ENCODE measurements around the gene CNNM2. TPM values are rescaled to one million over a fixed set of nuclear protein-coding genes. Genes with fewer than 3 reads are reported as not detected.

CNNM2 gene
- total RNA-seq, 1 experiment from 2014 or later: 23.1 TPM

GRCh38 chr10:103072276-103072675, 154.2 kb downstream of the CNNM2 start:
- Histone ChIP-seq H3K27me3 (ENCODE audit: insufficient read depth, low read length) (no peaks in the 10 kb centered on the region), H3K27ac (ENCODE audit: low read depth, low read length) (no peak overlapping the region), H3K9me2 (ENCODE audit: insufficient read depth) (no peaks in the 10 kb centered on the region), H3K79me2 (ENCODE audit: insufficient read depth, low read length) (no peaks in the 10 kb centered on the region), H3K4me2 (ENCODE audit: low read length) (no peak overlapping the region), H2AFZ (ENCODE audit: low read depth, low read length, poor library complexity, severe bottlenecking) (no peak overlapping the region), H4K20me1 (ENCODE audit: insufficient read depth) (no peaks in the 10 kb centered on the region), H3K9me3 (ENCODE audit: control insufficient read depth in 1 of 2, insufficient read depth in 1 of 2, low read depth in 1 of 2, low read length in 2 of 2) (no peaks in the 10 kb centered on the region), H3K36me3 (ENCODE audit: control insufficient read depth in 1 of 2, insufficient read depth in 2 of 2, low read length in 2 of 2) (no peaks in the 10 kb centered on the region), H3K4me3 (replicated peaks in 1 of 2; ENCODE audit: low read depth in 1 of 2, low read length in 2 of 2) (no peak overlapping the region), H3K4me1 (ENCODE audit: control insufficient read depth in 1 of 2, insufficient read depth in 2 of 2, low read length in 2 of 2) (peaks cover 3 to 6% of the 10 kb centered on the region in 2 experiments; a peak in 1 of 4 replicates), H3K9ac (ENCODE audit: low read length) (no peak overlapping the region)
- ChIA-PET RAD21 (ENCODE audit: low non-redundant PET in 1 of 2, low total read pairs in 2 of 2, uncharacterized antibody in 2 of 2, unreplicated experiment in 2 of 2) (no interaction called here), POLR2A (no interaction called here), CTCF (interaction anchor here (1.7 to 4.5 kb wide), 2 partner anchors 155 to 172 kb away, joined by 5 to 42 read pairs; partner anchors contain the start of gene CNNM2)
- TF ChIP-seq ELF1 (IDR thresholded peaks at IDR 0.05; ENCODE audit: borderline replicate concordance, low read depth): no peak
- no peak for TF ChIP-seq SIN3A (IDR thresholded peaks at IDR 0.05; ENCODE audit: low read depth)
- TF ChIP-seq SP1 (IDR thresholded peaks at IDR 0.05; ENCODE audit: low read depth): no peak
- no peak for TF ChIP-seq RAD21 (IDR thresholded peaks at IDR 0.05; ENCODE audit: low read depth)
- no peak for TF ChIP-seq ZFX (IDR thresholded peaks at IDR 0.05)
- TF ChIP-seq EZH2 (IDR thresholded peaks at IDR 0.05): no peak
- TF ChIP-seq ATF3 (IDR thresholded peaks at IDR 0.05): no peak
- no peak for TF ChIP-seq ZNF274 (IDR thresholded peaks at IDR 0.05; ENCODE audit: low read depth, low read length)
- no peak for TF ChIP-seq CTCF (IDR thresholded peaks at IDR 0.05 in 2 of 3, conservative IDR thresholded peaks at IDR 0.05 in 1 of 3; ENCODE audit: borderline replicate concordance in 1 of 3, insufficient read depth in 1 of 3, low read depth in 2 of 3, low read length in 2 of 3)
- no peak for TF ChIP-seq POLR2A (IDR thresholded peaks at IDR 0.05; ENCODE audit: borderline replicate concordance, extremely low read depth, insufficient read depth, insufficient read length)
- DNase-seq (ENCODE audit: low read depth, low spot score): no peak
- intact Hi-C loops (cut with micrococcal nuclease): no loop called here
- BruUV-seq (replicated peaks): no TSS peak
- no peak for ATAC-seq
